ENCODE measurements around the gene H2BK1. TPM values are rescaled to one million over a fixed set of nuclear protein-coding genes. Genes with fewer than 3 reads are reported as not detected.

Gene H2BK1
- total RNA-seq, 1 donor from 2014 or later, result not detected

DNA sequence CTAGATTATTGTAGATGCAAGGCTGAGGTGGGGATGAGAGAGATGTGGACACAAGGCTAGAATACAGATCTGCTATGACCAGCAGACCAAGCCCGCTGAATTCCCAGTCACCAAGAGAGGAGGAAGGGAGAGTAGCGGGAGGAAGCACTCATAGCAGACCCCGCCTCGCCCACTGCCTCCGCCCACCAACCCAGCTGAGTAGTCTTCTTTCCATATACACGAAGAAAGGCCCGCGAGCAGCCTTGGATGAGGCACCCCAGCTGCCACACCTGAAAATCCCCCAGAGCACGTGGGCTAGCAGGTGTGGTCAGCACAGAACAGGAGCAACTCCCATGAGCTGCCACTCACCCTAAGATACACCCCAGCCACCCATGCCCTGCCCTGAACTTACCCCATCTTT is 7.9 kb upstream of the H2BK1 start:
- intact Hi-C loops (cut with DNase I), result no loop called here
- Histone ChIP-seq H3K4me1 (no peaks in the 10 kb centered on the region), H3K27me3 (no peaks in the 10 kb centered on the region), H3K36me3 (peaks cover 0 to 98% of the 10 kb centered on the region in 2 donors), H3K4me3 (no peak overlapping the region), H3K9me3 (no peaks in the 10 kb centered on the region), H3K27ac (no peak overlapping the region)
- TF ChIP-seq POLR2A (IDR thresholded peaks at IDR 0.05), result no peak
- TF ChIP-seq, protein P1, sequence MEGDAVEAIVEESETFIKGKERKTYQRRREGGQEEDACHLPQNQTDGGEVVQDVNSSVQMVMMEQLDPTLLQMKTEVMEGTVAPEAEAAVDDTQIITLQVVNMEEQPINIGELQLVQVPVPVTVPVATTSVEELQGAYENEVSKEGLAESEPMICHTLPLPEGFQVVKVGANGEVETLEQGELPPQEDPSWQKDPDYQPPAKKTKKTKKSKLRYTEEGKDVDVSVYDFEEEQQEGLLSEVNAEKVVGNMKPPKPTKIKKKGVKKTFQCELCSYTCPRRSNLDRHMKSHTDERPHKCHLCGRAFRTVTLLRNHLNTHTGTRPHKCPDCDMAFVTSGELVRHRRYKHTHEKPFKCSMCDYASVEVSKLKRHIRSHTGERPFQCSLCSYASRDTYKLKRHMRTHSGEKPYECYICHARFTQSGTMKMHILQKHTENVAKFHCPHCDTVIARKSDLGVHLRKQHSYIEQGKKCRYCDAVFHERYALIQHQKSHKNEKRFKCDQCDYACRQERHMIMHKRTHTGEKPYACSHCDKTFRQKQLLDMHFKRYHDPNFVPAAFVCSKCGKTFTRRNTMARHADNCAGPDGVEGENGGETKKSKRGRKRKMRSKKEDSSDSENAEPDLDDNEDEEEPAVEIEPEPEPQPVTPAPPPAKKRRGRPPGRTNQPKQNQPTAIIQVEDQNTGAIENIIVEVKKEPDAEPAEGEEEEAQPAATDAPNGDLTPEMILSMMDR (IDR thresholded peaks at IDR 0.05), result no peak
- TF ChIP-seq POLR2AphosphoS5 (IDR thresholded peaks at IDR 0.05; ENCODE audit: insufficient read depth in 1 of 2, low read depth in 1 of 2), result no peak
- DNase-seq (ENCODE audit: extremely low spot score in 2 of 2), result no peak

DNA sequence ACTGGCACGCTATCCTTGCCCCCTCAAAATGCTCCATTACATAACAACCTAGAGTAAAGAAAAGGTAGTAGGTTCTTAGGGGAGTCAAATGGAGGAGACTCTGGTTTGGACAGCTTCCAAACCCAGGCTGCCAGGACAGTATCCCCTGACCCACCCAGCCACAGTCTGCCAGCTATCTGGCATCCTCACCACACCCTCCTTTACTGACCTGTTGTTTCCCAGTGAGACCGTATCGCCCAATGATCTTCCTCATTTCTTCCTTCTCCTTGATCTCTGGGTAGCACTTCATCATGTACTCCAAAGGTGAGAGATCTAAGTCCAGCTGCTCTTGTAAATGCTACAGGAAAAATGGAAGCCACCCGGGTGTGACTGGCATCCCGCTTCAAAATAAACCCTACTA is 5.1 kb upstream of the H2BK1 start:
- no peak overlapping the region for H3K4me3 ChIP-seq
- no peaks in the 10 kb centered on the region for H3K27me3 ChIP-seq
- no peak for DNase-seq (ENCODE audit: extremely low spot score in 2 of 2)
- intact Hi-C loops (cut with DNase I), result no loop called here
- H3K27ac ChIP-seq, result no peak overlapping the region
- peaks cover 0 to 72% of the 10 kb centered on the region in 2 donors for H3K36me3 ChIP-seq
- H3K4me1 ChIP-seq, result no peaks in the 10 kb centered on the region
- H3K9me3 ChIP-seq, result no peaks in the 10 kb centered on the region
- TF ChIP-seq POLR2AphosphoS5 (IDR thresholded peaks at IDR 0.05; ENCODE audit: insufficient read depth in 1 of 2, low read depth in 1 of 2) (no peak), POLR2A (IDR thresholded peaks at IDR 0.05) (no peak)
- TF ChIP-seq, protein P1 (IDR thresholded peaks at IDR 0.05), result no peak

DNA sequence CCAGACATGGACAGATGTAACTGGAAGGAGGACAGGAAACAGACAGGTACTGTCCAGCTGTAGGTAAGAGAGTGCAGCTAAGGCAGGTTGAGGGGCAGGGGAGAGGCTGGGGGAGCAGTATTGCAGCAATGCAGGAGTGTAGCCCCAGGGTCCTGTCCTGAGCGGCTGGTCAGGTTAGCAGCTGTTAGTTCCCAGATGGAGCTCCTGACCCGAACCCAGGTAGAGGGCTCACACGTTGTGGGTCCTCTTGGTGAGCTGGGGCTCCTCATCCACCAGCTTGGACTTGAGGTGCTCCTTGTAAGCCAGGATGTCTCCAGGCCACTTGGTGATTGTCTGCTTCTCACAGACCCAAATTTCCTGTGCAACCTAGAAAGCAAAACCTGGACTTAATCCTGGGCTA is 3.5 kb upstream of the H2BK1 start:
- peaks cover 0 to 59% of the 10 kb centered on the region in 2 donors for H3K36me3 ChIP-seq
- H3K4me3 ChIP-seq, result no peak overlapping the region
- H3K9me3 ChIP-seq, result no peaks in the 10 kb centered on the region
- no peaks in the 10 kb centered on the region for H3K27me3 ChIP-seq
- DNase-seq (ENCODE audit: extremely low spot score in 2 of 2), result no peak
- TF ChIP-seq POLR2A (IDR thresholded peaks at IDR 0.05) (no peak), POLR2AphosphoS5 (IDR thresholded peaks at IDR 0.05; ENCODE audit: insufficient read depth in 1 of 2, low read depth in 1 of 2) (no peak)
- TF ChIP-seq, protein P1 (IDR thresholded peaks at IDR 0.05), result no peak
- no peaks in the 10 kb centered on the region for H3K4me1 ChIP-seq
- intact Hi-C loops (cut with DNase I), result no loop called here
- no peak overlapping the region for H3K27ac ChIP-seq

DNA sequence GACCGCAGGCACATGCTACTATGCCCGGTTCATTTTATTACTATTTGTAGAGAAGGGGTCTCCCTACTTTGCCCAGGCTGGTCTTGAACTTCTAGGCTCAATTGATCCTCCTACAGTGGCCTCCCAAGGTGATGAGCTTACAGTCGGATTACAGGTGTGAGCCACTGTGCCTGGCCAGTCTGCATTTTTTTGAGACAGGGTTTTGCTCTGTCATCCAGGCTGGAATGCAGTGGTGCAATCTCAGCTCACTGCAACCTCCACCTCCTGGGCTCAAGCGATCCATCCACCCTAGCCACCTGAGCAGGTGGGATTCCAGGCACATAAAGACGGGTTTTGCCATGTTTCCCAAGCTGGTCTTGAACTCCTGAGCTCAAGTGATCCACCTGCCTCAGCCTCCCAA is 2.3 kb upstream of the H2BK1 start:
- TF ChIP-seq POLR2A (IDR thresholded peaks at IDR 0.05), result no peak
- no peak for TF ChIP-seq POLR2AphosphoS5 (IDR thresholded peaks at IDR 0.05; ENCODE audit: insufficient read depth in 1 of 2, low read depth in 1 of 2)
- TF ChIP-seq, protein P1 (IDR thresholded peaks at IDR 0.05), result no peak
- intact Hi-C loops (cut with DNase I), result no loop called here
- peaks cover 0 to 47% of the 10 kb centered on the region in 2 donors for H3K36me3 ChIP-seq

DNA sequence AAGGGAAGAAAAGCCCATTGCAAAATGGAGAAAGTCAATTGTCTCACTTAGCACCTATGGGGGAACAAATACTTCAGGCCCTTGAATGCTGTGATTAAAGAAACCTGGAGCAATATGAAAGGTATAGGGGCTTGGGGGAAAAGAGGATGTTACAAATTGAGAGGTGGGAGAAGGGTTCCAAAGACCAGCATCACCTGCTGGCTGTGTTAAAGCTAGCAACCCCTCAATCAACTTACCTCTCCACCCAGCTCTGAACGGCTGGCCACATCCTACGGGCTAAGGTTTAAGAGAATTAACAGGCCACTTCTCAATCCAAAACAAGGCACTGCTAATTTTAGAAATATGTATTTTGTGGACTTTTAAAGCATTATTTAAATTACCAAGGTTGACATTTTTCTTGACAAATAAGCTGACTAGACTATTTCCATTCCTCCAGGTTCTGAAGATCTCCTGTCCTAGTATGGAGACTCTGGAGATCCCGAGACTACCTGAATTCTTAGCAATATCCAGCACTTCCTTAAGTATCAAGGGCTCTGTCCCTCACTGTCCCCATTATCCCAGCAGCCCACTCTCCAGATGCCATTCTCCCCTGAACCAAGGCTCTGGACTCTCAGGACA is 976 bp upstream of the H2BK1 start:
- Histone ChIP-seq H3K27ac (no peak overlapping the region), H3K36me3 (peaks cover 0 to 33% of the 10 kb centered on the region in 2 donors), H3K9me3 (no peaks in the 10 kb centered on the region), H3K4me3 (no peak overlapping the region), H3K4me1 (no peaks in the 10 kb centered on the region), H3K27me3 (no peaks in the 10 kb centered on the region)
- intact Hi-C loops (cut with DNase I), result no loop called here
- TF ChIP-seq POLR2AphosphoS5 (IDR thresholded peaks at IDR 0.05; ENCODE audit: insufficient read depth in 1 of 2, low read depth in 1 of 2) (no peak), POLR2A (IDR thresholded peaks at IDR 0.05) (no peak)
- TF ChIP-seq, protein P1 (IDR thresholded peaks at IDR 0.05), result no peak
- DNase-seq (ENCODE audit: extremely low spot score in 2 of 2), result no peak

More for the DNA sequence above, 2.3 kb upstream of the H2BK1 start:
- no peak overlapping the region for H3K4me3 ChIP-seq
- no peaks in the 10 kb centered on the region for H3K9me3 ChIP-seq
- no peaks in the 10 kb centered on the region for H3K4me1 ChIP-seq
- no peak overlapping the region for H3K27ac ChIP-seq
- no peak for DNase-seq (ENCODE audit: extremely low spot score in 2 of 2)
- H3K27me3 ChIP-seq, result no peaks in the 10 kb centered on the region

Measured in vagina (tissue), 2 donors.